ENCODE results near the gene TMEM63B. TPM values are rescaled to one million over a fixed set of nuclear protein-coding genes. Genes with fewer than 3 reads are reported as not detected.

TMEM63B gene
- total and polyA plus RNA-seq, 2 of the 8 experiments (the other 6 are each of a cell fraction or from before 2014, with no cell fraction given) = 61.1 to 96.8 TPM

DNA sequence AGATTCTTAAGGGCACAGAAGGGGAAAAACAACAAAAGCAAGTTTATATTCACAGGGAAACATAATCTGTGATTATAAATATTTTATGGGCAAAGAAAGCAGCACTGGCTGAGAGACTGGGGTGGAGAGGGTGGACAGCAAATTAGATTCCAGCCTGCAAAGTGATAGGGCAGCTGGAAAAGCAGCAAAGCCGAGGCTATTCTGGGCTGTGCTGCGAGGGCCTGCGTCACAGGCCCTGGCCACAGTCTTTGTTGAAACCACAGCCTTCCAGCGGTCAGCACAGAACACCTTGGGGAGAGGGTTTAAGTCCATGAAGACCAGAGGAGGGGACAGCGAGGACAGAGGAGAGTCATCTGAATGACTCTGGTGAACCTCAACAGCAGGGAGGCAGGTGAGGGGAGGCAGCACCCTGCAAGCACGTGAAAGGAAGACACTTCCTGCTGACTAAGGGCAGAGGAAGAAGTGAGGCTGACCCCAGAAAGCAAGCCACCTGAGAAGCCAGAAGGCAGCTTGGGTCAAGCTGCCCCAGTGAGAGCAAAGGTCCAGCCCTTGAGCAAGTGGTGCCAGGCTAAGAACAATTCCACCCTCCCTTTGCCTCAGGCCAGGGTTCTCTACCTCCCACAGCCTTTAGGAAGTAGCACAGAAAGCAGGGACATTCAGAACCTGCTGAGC, 17.2 kb upstream of the TMEM63B start (continued):
- TF ChIP-seq RXRA (IDR thresholded peaks at IDR 0.05; ENCODE audit: insufficient read depth, low read depth, low read length) (no peak), SP1 (IDR thresholded peaks at IDR 0.05; ENCODE audit: low read depth, low read length) (no peak), TEAD4 (IDR thresholded peaks at IDR 0.05; ENCODE audit: low read depth, low read length) (no peak)

Measured in H1 (cell line).